Melanocyte of skin (primary cell): Measurements from ENCODE around the gene APPL2. TPM values are rescaled to one million over a fixed set of nuclear protein-coding genes. Genes with fewer than 3 reads are reported as not detected.

Source experiments
- total RNA-seq, 2 donors: library from RNA; depleted of rRNA; stranded (reverse); fragments of >200 nt; gene quantifications; 2 replicates each; pipeline ENCODE4 v1.2.3, GENCODE V29; 2012

Gene APPL2
- 10 to 100 TPM; 20.0 to 22.0 TPM for total RNA-seq

DNA sequence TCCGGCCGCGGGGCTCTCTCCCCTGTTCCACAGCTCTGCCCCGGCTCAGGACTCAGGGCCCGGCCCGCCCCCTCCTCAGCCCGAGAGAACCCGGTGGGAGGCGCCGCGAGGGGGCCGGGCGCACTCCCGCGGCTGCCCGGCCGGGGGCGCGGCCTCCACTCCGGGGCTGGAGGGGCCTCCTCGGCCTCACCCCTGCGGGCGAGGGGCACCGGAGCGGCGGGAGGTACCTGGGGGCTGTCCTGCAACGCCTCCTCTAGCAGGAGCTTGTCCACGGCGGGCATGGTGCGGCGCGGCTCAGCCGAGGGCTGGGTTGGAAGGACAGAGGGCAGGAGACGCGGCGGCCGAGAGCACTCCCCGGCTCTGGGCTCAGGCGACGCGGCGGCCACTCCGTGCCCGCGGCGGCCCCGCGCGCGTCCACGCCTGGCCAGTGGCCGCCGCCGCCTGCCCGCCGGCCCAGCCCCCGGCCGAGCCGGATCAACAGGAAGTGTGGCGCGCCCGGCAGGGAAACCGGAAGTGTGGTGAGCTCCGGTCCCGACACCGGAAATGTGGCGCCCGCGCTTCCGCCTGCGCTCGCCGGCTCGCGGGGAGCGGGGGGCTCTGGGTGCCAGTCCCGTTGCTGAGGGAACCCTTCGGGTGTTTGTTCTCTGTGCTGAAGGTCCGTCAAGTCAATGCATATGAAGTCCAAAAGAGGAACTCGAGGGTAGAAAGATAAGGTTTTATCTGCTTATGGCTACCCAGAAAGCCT is at the start of gene APPL2:
APPL2 (minus strand) TSS at position 443 of the 745 bp plus-strand sequence; CDS start at position 281, 162 bp downstream.

Other genes with a start within 250 kb of the APPL2 start
- 10 to 100 TPM; 12.0 to 21.0 TPM for gene NOPCHAP1, start 249.9 kb downstream of the APPL2 start, total RNA-seq
- gene ALDH1L2, start 151.7 kb downstream of the APPL2 start, total RNA-seq: 10 to 100 TPM; 11.7 to 25.1 TPM
- 100 to 1,000 TPM; 131 to 166 TPM for gene WASHC4, start 128.4 kb downstream of the APPL2 start, total RNA-seq
- 10 to 100 TPM; 20.6 to 46.6 TPM for gene C12orf75, start 94.5 kb upstream of the APPL2 start, total RNA-seq